Trophoblast cell (in vitro differentiated cells and primary cell): ENCODE data around the gene TNFRSF12A.

Source experiments
- DNase-seq, 2 donors: peaks; one replicate each; pipeline ENCODE4 v3.0.0-alpha.2; 2016
- H2AFZ ChIP-seq: 2 replicates; pipeline ENCODE4 v1.6.1; 2013; ENCODE audit warnings: low read length, moderate library complexity, mild to moderate bottlenecking; ENCODE audit not compliant: insufficient read depth, poor library complexity
- H2AK5ac ChIP-seq: 2 replicates; pipeline ENCODE4 v1.6.1; 2013; ENCODE audit warnings: mild to moderate bottlenecking, low read length
- H2BK120ac ChIP-seq: 2 replicates; pipeline ENCODE4 v1.6.1; 2013; ENCODE audit warnings: low read length, mild to moderate bottlenecking, moderate library complexity; ENCODE audit not compliant: insufficient read depth, poor library complexity
- H2BK12ac ChIP-seq: 2 replicates; pipeline ENCODE4 v1.6.1; 2013; ENCODE audit warnings: mild to moderate bottlenecking, low read length, moderate library complexity
- H2BK5ac ChIP-seq: 2 replicates; pipeline ENCODE4 v1.6.1; 2013; ENCODE audit warnings: low read length, low read depth, moderate library complexity, mild to moderate bottlenecking; ENCODE audit not compliant: poor library complexity
- H3K14ac ChIP-seq: 2 replicates; pipeline ENCODE4 v1.6.1; 2013; ENCODE audit warnings: mild to moderate bottlenecking, low read length
- H3K18ac ChIP-seq: 2 replicates; pipeline ENCODE4 v1.6.1; 2013; ENCODE audit warnings: mild to moderate bottlenecking, low read length
- H3K23ac ChIP-seq: 2 replicates; pipeline ENCODE4 v1.6.1; 2013; ENCODE audit warnings: low read length
- H3K27ac ChIP-seq: 2 replicates; pipeline ENCODE4 v1.5.1; 2013; ENCODE audit warnings: low read depth, mild to moderate bottlenecking, inconsistent platforms, low read length, moderate library complexity
- H3K27me3 ChIP-seq: 2 replicates; pipeline ENCODE4 v1.6.1; 2013; ENCODE audit warnings: inconsistent platforms, mild to moderate bottlenecking, low read length, moderate library complexity; ENCODE audit not compliant: insufficient read depth
- H3K36me3 ChIP-seq, 2 experiments: 1 replicate in 1 of 2; 2 replicates in 1 of 2; pipeline ENCODE4 v1.6.1; 2013; ENCODE audit warnings: low read length in 2 of 2, mild to moderate bottlenecking in 2 of 2, moderate library complexity in 1 of 2; ENCODE audit not compliant: insufficient read depth in 2 of 2, control insufficient read depth in 1 of 2
- H3K4ac ChIP-seq: 2 replicates; pipeline ENCODE4 v1.6.1; 2013; ENCODE audit warnings: low read depth, mild to moderate bottlenecking, low read length, moderate library complexity
- H3K4me1 ChIP-seq, 2 experiments: 1 replicate in 1 of 2; 2 replicates in 1 of 2; pipeline ENCODE4 v1.6.1; 2013; ENCODE audit warnings: low read length in 2 of 2, mild to moderate bottlenecking in 2 of 2, moderate library complexity in 1 of 2; ENCODE audit not compliant: insufficient read depth in 2 of 2, control insufficient read depth in 1 of 2
- H3K4me2 ChIP-seq: 2 replicates; pipeline ENCODE4 v1.6.1; 2013; ENCODE audit warnings: inconsistent platforms, mild to moderate bottlenecking, low read length, moderate library complexity
- H3K4me3 ChIP-seq: 2 replicates; pipeline ENCODE4 v1.5.1; 2013; ENCODE audit warnings: mild to moderate bottlenecking, low read depth, low read length, inconsistent platforms
- H3K79me1 ChIP-seq: one replicate; pipeline ENCODE4 v1.6.1; 2013; ENCODE audit warnings: low read length
- H3K79me2 ChIP-seq: 2 replicates; pipeline ENCODE4 v1.6.1; 2013; ENCODE audit warnings: low read length, mild to moderate bottlenecking; ENCODE audit not compliant: control insufficient read depth, insufficient read depth, poor library complexity
- H3K9ac ChIP-seq: 2 replicates; pipeline ENCODE4 v1.6.1; 2013; ENCODE audit warnings: mild to moderate bottlenecking, low read length
- H3K9me3 ChIP-seq: 2 replicates; pipeline ENCODE4 v1.6.1; 2013; ENCODE audit warnings: low read depth, mild to moderate bottlenecking, control low read depth, inconsistent platforms, low read length; ENCODE audit not compliant: insufficient read depth
- H4K12ac ChIP-seq: 2 replicates; pipeline ENCODE4 v1.6.1; 2013; ENCODE audit warnings: low read depth, mild to moderate bottlenecking, low read length, moderate library complexity
- H4K8ac ChIP-seq: 2 replicates; pipeline ENCODE4 v1.6.1; 2013; ENCODE audit warnings: low read depth, mild to moderate bottlenecking, low read length, moderate library complexity
- H4K91ac ChIP-seq: one replicate; pipeline ENCODE4 v1.6.1; 2013; ENCODE audit warnings: low read depth, mild to moderate bottlenecking, low read length, moderate library complexity
- WGBS: extraction: QIAGEN DNeasy Blood & Tissue Kit; methylation state at CpG from one replicate; pipeline ENCODE4 v1.1.7; 2013; ENCODE audit warnings: missing lambda C conversion rate; ENCODE audit not compliant: insufficient read length, insufficient coverage; ENCODE audit errors: extremely low coverage; 5-methylcytosine and 5-hydroxymethylcytosine counted together

TNFRSF12A gene

DNA sequence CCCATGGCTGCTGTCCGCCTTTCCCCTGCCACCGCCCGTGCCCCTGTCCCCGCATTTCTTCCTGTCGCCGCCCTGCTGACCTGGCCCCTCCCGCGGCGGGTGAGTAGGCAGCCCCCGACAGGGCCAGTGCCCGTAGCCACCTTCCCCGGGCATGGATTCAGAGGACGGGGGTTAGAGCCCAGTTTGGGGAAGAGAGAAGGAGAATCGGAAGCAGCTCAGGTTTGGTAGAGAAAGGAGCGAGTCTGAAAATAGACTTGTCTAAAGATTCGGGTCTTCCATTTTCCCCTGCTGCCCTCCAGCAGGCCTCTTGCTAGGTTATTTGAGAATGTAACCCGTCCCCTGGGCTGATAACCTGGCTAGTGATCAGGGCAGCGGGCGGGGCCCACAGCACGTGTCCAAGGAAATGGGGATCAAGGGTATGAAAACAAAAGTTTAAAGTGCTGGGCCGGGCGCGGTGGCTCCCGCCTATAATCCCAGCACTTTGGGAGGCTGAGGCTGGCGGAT is 15.3 kb upstream of the TNFRSF12A start:
- H3K14ac ChIP-seq: no peak overlapping the region
- H3K36me3 ChIP-seq: no peaks in the 10 kb centered on the region
- H2BK5ac ChIP-seq: peak overlapping the region; percentile 66
- H3K9me3 ChIP-seq: no peaks in the 10 kb centered on the region
- peak overlapping the region; percentile 31 for H3K27ac ChIP-seq
- WGBS: no CpG with 5 or more reads among the region's 25 CpGs
- H3K4ac ChIP-seq: no peak overlapping the region
- peaks cover 27% of the 10 kb centered on the region for H3K79me1 ChIP-seq
- H3K18ac ChIP-seq: no peak overlapping the region
- H2AFZ ChIP-seq: no peak overlapping the region
- H2BK120ac ChIP-seq: no peak overlapping the region
- H2BK12ac ChIP-seq: no peak overlapping the region
- H4K12ac ChIP-seq: no peak overlapping the region
- peaks cover 24 to 34% of the 10 kb centered on the region in 2 experiments for H3K4me1 ChIP-seq
- H3K9ac ChIP-seq: peak overlapping the region; percentile 4
- peak overlapping the region; percentile 71 for H3K4me2 ChIP-seq
- H3K79me2 ChIP-seq: peaks cover 4% of the 10 kb centered on the region
- no peaks in the 10 kb centered on the region for H3K27me3 ChIP-seq
- H4K8ac ChIP-seq: peak overlapping the region; percentile 52
- H4K91ac ChIP-seq: peak overlapping the region; percentile 32
- H3K23ac ChIP-seq: no peak overlapping the region
- H2AK5ac ChIP-seq: no peak overlapping the region
- H3K4me3 ChIP-seq: peak overlapping the region; percentile 60
- peak; percentile 33 to 58 for DNase-seq

- Histone ChIP-seq H3K23ac (no peak overlapping the region), H3K4me1 (peaks cover 33 to 51% of the 10 kb centered on the region in 2 experiments), H2AFZ (peak overlapping the region; percentile 50), H2BK5ac (peak overlapping the region; percentile 98), H2BK12ac (peak overlapping the region; percentile 85), H4K91ac (peak overlapping the region; percentile 98), H3K14ac (peak overlapping the region; percentile 78), H3K9me3 (no peaks in the 10 kb centered on the region), H3K27me3 (no peaks in the 10 kb centered on the region), H3K9ac (no peak overlapping the region), H3K4ac (peak overlapping the region; percentile 55), H3K4me2 (peak overlapping the region; percentile 45), H3K36me3 (no peaks in the 10 kb centered on the region), H3K18ac (peak overlapping the region; percentile 89), H4K12ac (peak overlapping the region; percentile 38), H3K27ac (peak overlapping the region; percentile 100), H3K79me1 (peaks cover 42% of the 10 kb centered on the region), H3K79me2 (peaks cover 9% of the 10 kb centered on the region), H4K8ac (peak overlapping the region; percentile 72), H3K4me3 (no peak overlapping the region), H2AK5ac (peak overlapping the region; percentile 89), H2BK120ac (peak overlapping the region; percentile 87)
- no CpG with 5 or more reads among the region's 13 CpGs for WGBS
- DNase-seq: no peak
Observed at GRCh38 chr16:3007059-3007956, 12.9 kb upstream of the TNFRSF12A start.

- H2AK5ac ChIP-seq: peak overlapping the region; percentile 89
- H2BK5ac ChIP-seq: peak overlapping the region; percentile 98
- no peak for DNase-seq
- peak overlapping the region; percentile 38 for H4K12ac ChIP-seq
- peak overlapping the region; percentile 89 for H3K18ac ChIP-seq
- H3K9me3 ChIP-seq: no peaks in the 10 kb centered on the region
- peaks cover 40 to 59% of the 10 kb centered on the region in 2 experiments for H3K4me1 ChIP-seq
- no peak overlapping the region for H3K9ac ChIP-seq
- no peaks in the 10 kb centered on the region for H3K27me3 ChIP-seq
- peak overlapping the region; percentile 78 for H3K14ac ChIP-seq
- peak overlapping the region; percentile 72 for H4K8ac ChIP-seq
- H3K36me3 ChIP-seq: no peaks in the 10 kb centered on the region
- peak overlapping the region; percentile 50 for H2AFZ ChIP-seq
- no peak overlapping the region for H3K23ac ChIP-seq
- H2BK12ac ChIP-seq: peak overlapping the region; percentile 85
- peak overlapping the region; percentile 100 for H3K27ac ChIP-seq
- peak overlapping the region; percentile 45 for H3K4me2 ChIP-seq
- peaks cover 9% of the 10 kb centered on the region for H3K79me2 ChIP-seq
- peak overlapping the region; percentile 35 for H3K4ac ChIP-seq
- H4K91ac ChIP-seq: peak overlapping the region; percentile 98
- peak overlapping the region; percentile 87 for H2BK120ac ChIP-seq
- WGBS: no CpG with 5 or more reads among the region's 17 CpGs
- H3K79me1 ChIP-seq: peaks cover 45% of the 10 kb centered on the region
- H3K4me3 ChIP-seq: no peak overlapping the region
Observed at GRCh38 chr16:3007957-3008689, 12.0 kb upstream of the TNFRSF12A start.

- Histone ChIP-seq H2BK12ac (peak overlapping the region; percentile 85), H4K8ac (peak overlapping the region; percentile 72), H3K4me2 (peak overlapping the region; percentile 45), H3K27me3 (no peaks in the 10 kb centered on the region), H3K4me1 (peaks cover 46 to 65% of the 10 kb centered on the region in 2 experiments), H3K4ac (peak overlapping the region; percentile 35), H3K9ac (no peak overlapping the region), H2AK5ac (peak overlapping the region; percentile 89), H3K14ac (peak overlapping the region; percentile 78), H4K91ac (peak overlapping the region; percentile 98), H3K9me3 (no peaks in the 10 kb centered on the region), H3K27ac (peak overlapping the region; percentile 100), H3K79me1 (peaks cover 45% of the 10 kb centered on the region), H2BK120ac (peak overlapping the region; percentile 87), H3K79me2 (peaks cover 9% of the 10 kb centered on the region), H2BK5ac (peak overlapping the region; percentile 98), H3K4me3 (no peak overlapping the region), H3K18ac (peak overlapping the region; percentile 89), H3K23ac (no peak overlapping the region), H4K12ac (peak overlapping the region; percentile 54), H2AFZ (peak overlapping the region; percentile 10), H3K36me3 (no peaks in the 10 kb centered on the region)
- DNase-seq: no peak
- no CpG with 5 or more reads among the region's 4 CpGs for WGBS
Observed at GRCh38 chr16:3008690-3009037, 11.5 kb upstream of the TNFRSF12A start.
